NCI-H748 (cell line): Measurements from ENCODE around the gene C9orf78.
A peak's percentile ranks its signal among the peaks of the same experiment; 100 is the strongest.

Source experiments
- DNase-seq: peaks from one replicate; lab custom pipeline; 2025; ENCODE audit not compliant: unreplicated experiment; lab: John Stamatoyannopoulos, UW

C9orf78 gene

GRCh38 chr9:129868023-129868871 lies 33.2 kb upstream of the C9orf78 start:
- no peak for DNase-seq

- no peak for DNase-seq
These were observed 32.3 kb upstream of the C9orf78 start for GRCh38 chr9:129867136-129868022.

- DNase-seq: no peak
These were observed 31.5 kb upstream of the C9orf78 start for GRCh38 chr9:129866394-129867135.

- no peak for DNase-seq
These were observed 30.7 kb upstream of the C9orf78 start for GRCh38 chr9:129865668-129866320.

GRCh38 chr9:129864991-129865647 lies 30.0 kb upstream of the C9orf78 start:
- DNase-seq: no peak

GRCh38 chr9:129863059-129863690 lies 28.1 kb upstream of the C9orf78 start:
- no peak for DNase-seq

GRCh38 chr9:129861447-129861827 lies 26.4 kb upstream of the C9orf78 start:
- no peak for DNase-seq

- DNase-seq: no peak
These were observed 25.8 kb upstream of the C9orf78 start for GRCh38 chr9:129860653-129861446.

- DNase-seq: no peak
These were observed 23.3 kb upstream of the C9orf78 start for GRCh38 chr9:129858167-129858962.

GRCh38 chr9:129857207-129857606 lies 22.1 kb upstream of the C9orf78 start:
- no peak for DNase-seq

- DNase-seq: no peak
These were observed 19.6 kb upstream of the C9orf78 start for GRCh38 chr9:129854588-129855110.

GRCh38 chr9:129853614-129854013 lies 18.5 kb upstream of the C9orf78 start:
- DNase-seq: no peak

GRCh38 chr9:129852579-129852978 lies 17.5 kb upstream of the C9orf78 start:
- DNase-seq: peak; percentile 28

GRCh38 chr9:129851821-129852220 lies 16.7 kb upstream of the C9orf78 start:
- DNase-seq: no peak

- no peak for DNase-seq
These were observed 15.9 kb upstream of the C9orf78 start for GRCh38 chr9:129850821-129851550.

GRCh38 chr9:129849901-129850300 lies 14.8 kb upstream of the C9orf78 start:
- DNase-seq: no peak

- no peak for DNase-seq
These were observed 13.8 kb upstream of the C9orf78 start for GRCh38 chr9:129848712-129849441.
